ENCODE results near the gene SRSF12. TPM values are rescaled to one million over a fixed set of nuclear protein-coding genes. Genes with fewer than 3 reads are reported as not detected.
"Not testable (repeated sequence)": the region's sequence is repeated elsewhere in the genome, so short reads cannot be mapped to it uniquely, and the experiment has no call there.

The SRSF12 gene
- total RNA-seq, 2 donors from 2014 or later: 0.14 to 0.17 TPM

- Mint-ChIP-seq H3K27me3 (no peaks in the 10 kb centered on the region), H3K9me3 (no peaks in the 10 kb centered on the region), H3K27ac (no peak overlapping the region), H3K4me3 (no peak overlapping the region), H3K4me1 (ENCODE audit: low read depth in 2 of 2) (peaks cover 2 to 18% of the 10 kb centered on the region in 2 donors), H3K36me3 (no peaks in the 10 kb centered on the region)
- DNase-seq (ENCODE audit: low spot score): no peak
- no peak for ATAC-seq
Observed at GRCh38 chr6:89140347-89141156, 22.7 kb upstream of the SRSF12 start.

DNA sequence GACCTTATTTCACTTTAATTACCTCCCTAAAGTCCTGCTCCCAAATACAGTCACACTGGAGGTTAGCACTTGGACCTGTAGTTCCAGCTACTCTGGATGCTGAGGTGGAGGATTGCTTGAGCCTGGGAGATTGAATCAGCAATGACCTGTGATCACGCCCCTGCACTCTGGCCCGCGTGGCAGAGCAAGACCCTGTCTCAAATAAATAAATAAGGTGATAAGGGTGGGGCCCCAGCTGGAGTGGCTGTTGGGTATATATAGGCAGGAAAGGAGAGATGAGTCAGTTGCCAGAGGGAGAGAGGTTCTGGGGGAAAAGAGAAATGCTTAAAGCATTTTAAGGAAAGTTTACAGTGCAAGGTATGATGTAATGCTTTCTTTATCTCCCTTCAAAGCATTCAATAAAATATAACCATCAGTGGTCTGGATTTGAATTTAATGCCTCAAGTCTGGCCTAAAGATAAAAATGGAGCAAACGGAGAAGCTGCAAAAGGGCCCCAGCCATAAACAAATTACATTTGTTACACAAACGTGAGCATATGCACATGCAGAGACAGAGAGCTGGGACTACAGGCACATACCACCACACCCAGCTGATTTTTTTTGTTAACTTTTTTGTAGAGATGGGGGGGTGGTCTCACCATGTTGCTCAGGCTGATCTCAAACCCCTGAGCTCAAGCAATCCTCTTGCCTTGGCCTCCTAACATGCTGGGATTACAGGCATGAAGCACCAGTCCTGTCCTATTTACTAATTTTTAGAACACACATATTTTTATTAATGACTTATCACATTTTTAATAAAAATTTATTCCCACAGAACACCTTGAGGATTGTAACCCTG is 21.9 kb upstream of the SRSF12 start:
- no peaks in the 10 kb centered on the region for H3K36me3 Mint-ChIP-seq
- DNase-seq (ENCODE audit: low spot score) (no peak), ATAC-seq (no peak)
- no peak overlapping the region for H3K4me3 Mint-ChIP-seq
- peaks cover 0 to 13% of the 10 kb centered on the region in 2 donors for H3K4me1 Mint-ChIP-seq (ENCODE audit: low read depth in 2 of 2)
- H3K27ac Mint-ChIP-seq: no peak overlapping the region
- no peaks in the 10 kb centered on the region for H3K27me3 Mint-ChIP-seq
- no peaks in the 10 kb centered on the region for H3K9me3 Mint-ChIP-seq

GRCh38 chr6:89138173-89138572 is 20.3 kb upstream of the SRSF12 start:
- no peak overlapping the region for H3K4me3 Mint-ChIP-seq
- H3K27me3 Mint-ChIP-seq: no peaks in the 10 kb centered on the region

GRCh38 chr6:89134723-89135122 is 16.9 kb upstream of the SRSF12 start:
- DNase-seq (ENCODE audit: low spot score): no peak
- Mint-ChIP-seq H3K4me3 (no peak overlapping the region), H3K36me3 (no peaks in the 10 kb centered on the region), H3K27me3 (no peaks in the 10 kb centered on the region), H3K4me1 (ENCODE audit: low read depth in 2 of 2) (no peaks in the 10 kb centered on the region), H3K9me3 (no peaks in the 10 kb centered on the region), H3K27ac (no peak overlapping the region)
- ATAC-seq: no peak

More at GRCh38 chr6:89138173-89138572, 20.3 kb upstream of the SRSF12 start:
- no peak for DNase-seq (ENCODE audit: low spot score)
- Mint-ChIP-seq H3K27ac (no peak overlapping the region), H3K4me1 (ENCODE audit: low read depth in 2 of 2) (no peaks in the 10 kb centered on the region), H3K36me3 (no peaks in the 10 kb centered on the region), H3K9me3 (no peaks in the 10 kb centered on the region)
- ATAC-seq: no peak

- Mint-ChIP-seq H3K9me3 (no peaks in the 10 kb centered on the region), H3K36me3 (no peaks in the 10 kb centered on the region), H3K27me3 (no peaks in the 10 kb centered on the region), H3K4me3 (no peak overlapping the region), H3K4me1 (ENCODE audit: low read depth in 2 of 2) (no peaks in the 10 kb centered on the region), H3K27ac (no peak overlapping the region)
- no peak for ATAC-seq
- DNase-seq (ENCODE audit: low spot score): no peak
Observed at GRCh38 chr6:89133981-89134380, 16.1 kb upstream of the SRSF12 start.

- no peak for ATAC-seq
- Mint-ChIP-seq H3K27me3 (no peaks in the 10 kb centered on the region), H3K4me1 (ENCODE audit: low read depth in 2 of 2) (peaks cover 0 to 6% of the 10 kb centered on the region in 2 donors), H3K27ac (no peak overlapping the region), H3K9me3 (no peaks in the 10 kb centered on the region), H3K36me3 (peaks cover 6% of the 10 kb centered on the region), H3K4me3 (no peak overlapping the region)
- no peak for DNase-seq (ENCODE audit: low spot score)
Observed at GRCh38 chr6:89132057-89132456, 14.2 kb upstream of the SRSF12 start.

- Mint-ChIP-seq H3K36me3 (peaks cover 6% of the 10 kb centered on the region), H3K27me3 (no peaks in the 10 kb centered on the region), H3K4me1 (ENCODE audit: low read depth in 2 of 2) (peaks cover 0 to 6% of the 10 kb centered on the region in 2 donors), H3K4me3 (no peak overlapping the region), H3K27ac (no peak overlapping the region), H3K9me3 (no peaks in the 10 kb centered on the region)
- DNase-seq (ENCODE audit: low spot score) (no peak), ATAC-seq (no peak)
Observed at GRCh38 chr6:89131599-89131998, 13.7 kb upstream of the SRSF12 start.

- ATAC-seq; H3K4me3 Mint-ChIP-seq; H3K4me1 Mint-ChIP-seq (ENCODE audit: low read depth in 2 of 2); H3K27ac Mint-ChIP-seq; H3K27me3 Mint-ChIP-seq; H3K36me3 Mint-ChIP-seq; H3K9me3 Mint-ChIP-seq; DNase-seq (ENCODE audit: low spot score): not testable (repeated sequence)
Observed at GRCh38 chr6:89128256-89128671, 10.4 kb upstream of the SRSF12 start.

- no peak overlapping the region for H3K4me3 Mint-ChIP-seq
- ATAC-seq (no peak), DNase-seq (ENCODE audit: low spot score) (no peak)
- peaks cover 0 to 3% of the 10 kb centered on the region in 2 donors for H3K27me3 Mint-ChIP-seq
- H3K27ac Mint-ChIP-seq: no peak overlapping the region
- H3K9me3 Mint-ChIP-seq: no peaks in the 10 kb centered on the region
- no peaks in the 10 kb centered on the region for H3K36me3 Mint-ChIP-seq
- peaks cover 5% of the 10 kb centered on the region in 2 donors for H3K4me1 Mint-ChIP-seq (ENCODE audit: low read depth in 2 of 2)
Observed at GRCh38 chr6:89122625-89123024, 4.8 kb upstream of the SRSF12 start.

GRCh38 chr6:89121934-89122333 is 4.1 kb upstream of the SRSF12 start:
- no peak overlapping the region for H3K4me3 Mint-ChIP-seq
- H3K27me3 Mint-ChIP-seq: peaks cover 0 to 3% of the 10 kb centered on the region in 2 donors
- ATAC-seq (no peak), DNase-seq (ENCODE audit: low spot score) (no peak)
- no peaks in the 10 kb centered on the region for H3K36me3 Mint-ChIP-seq
- no peaks in the 10 kb centered on the region for H3K9me3 Mint-ChIP-seq
- H3K27ac Mint-ChIP-seq: no peak overlapping the region
- H3K4me1 Mint-ChIP-seq (ENCODE audit: low read depth in 2 of 2): peaks cover 8 to 9% of the 10 kb centered on the region in 2 donors

DNA sequence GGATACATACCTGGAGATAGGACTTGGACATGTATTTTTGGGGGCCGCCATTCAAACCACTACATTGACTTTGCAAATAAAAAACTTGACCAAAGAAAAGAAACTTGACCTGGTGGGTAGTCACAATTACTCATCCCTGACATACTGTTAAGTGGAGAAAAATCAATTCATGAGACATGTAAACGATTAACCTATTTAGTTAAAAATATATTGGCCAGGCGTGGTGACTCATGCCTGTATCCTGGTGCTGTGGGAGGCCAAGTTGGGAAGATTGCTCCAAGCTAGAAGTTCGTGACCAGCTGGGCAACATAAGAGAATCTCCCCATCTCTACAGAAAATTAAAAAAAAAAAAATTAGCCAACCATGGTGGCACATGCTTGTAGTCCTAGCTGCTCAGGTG is 2.5 kb upstream of the SRSF12 start:
- Mint-ChIP-seq H3K4me3 (no peak overlapping the region), H3K4me1 (ENCODE audit: low read depth in 2 of 2) (peaks cover 11 to 12% of the 10 kb centered on the region in 2 donors), H3K27me3 (peaks cover 0 to 3% of the 10 kb centered on the region in 2 donors), H3K36me3 (no peaks in the 10 kb centered on the region), H3K27ac (no peak overlapping the region), H3K9me3 (no peaks in the 10 kb centered on the region)
- DNase-seq (ENCODE audit: low spot score) (no peak), ATAC-seq (no peak)

- Mint-ChIP-seq H3K27me3 (peaks cover 0 to 3% of the 10 kb centered on the region in 2 donors), H3K9me3 (no peaks in the 10 kb centered on the region), H3K4me1 (ENCODE audit: low read depth in 2 of 2) (peaks cover 11 to 12% of the 10 kb centered on the region in 2 donors), H3K4me3 (peak overlapping the region; percentile 51), H3K27ac (no peak overlapping the region), H3K36me3 (no peaks in the 10 kb centered on the region)
- ATAC-seq: no peak
- DNase-seq (ENCODE audit: low spot score): no peak
Observed at GRCh38 chr6:89118931-89119330, 1.1 kb upstream of the SRSF12 start.

GRCh38 chr6:89116702-89117101 is 1.2 kb downstream of the SRSF12 start:
- peak overlapping the region; percentile 54 to 58 for H3K27ac Mint-ChIP-seq
- H3K9me3 Mint-ChIP-seq: no peaks in the 10 kb centered on the region
- H3K27me3 Mint-ChIP-seq: peaks cover 0 to 3% of the 10 kb centered on the region in 2 donors
- peaks cover 11 to 12% of the 10 kb centered on the region in 2 donors for H3K4me1 Mint-ChIP-seq (ENCODE audit: low read depth in 2 of 2)
- no peaks in the 10 kb centered on the region for H3K36me3 Mint-ChIP-seq
- DNase-seq (ENCODE audit: low spot score) (no peak), ATAC-seq (no peak)
- H3K4me3 Mint-ChIP-seq: peak overlapping the region; percentile 92

DNA sequence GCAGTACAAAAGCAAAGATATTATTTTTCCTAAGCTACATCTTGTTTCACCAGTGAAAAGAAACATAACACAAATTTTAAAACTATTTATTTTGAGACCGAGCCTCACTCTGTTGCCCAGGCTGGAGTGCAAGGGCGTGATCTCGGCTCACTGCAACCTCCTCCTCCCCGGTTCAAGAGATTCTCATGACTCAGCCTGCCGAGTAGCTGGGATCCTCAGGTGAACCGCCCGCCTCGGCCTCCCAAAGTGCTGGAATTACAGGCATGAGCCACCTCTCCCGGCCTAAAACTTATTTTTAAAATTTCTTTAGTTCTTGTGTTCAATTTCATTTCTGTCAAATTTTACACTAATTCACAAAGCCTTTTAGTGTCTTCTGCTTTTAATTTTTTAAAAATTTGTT is 5.9 kb downstream of the SRSF12 start:
- Mint-ChIP-seq H3K4me3 (no peak overlapping the region), H3K4me1 (ENCODE audit: low read depth in 2 of 2) (peaks cover 3% of the 10 kb centered on the region in 2 donors), H3K9me3 (no peaks in the 10 kb centered on the region), H3K27ac (no peak overlapping the region), H3K36me3 (no peaks in the 10 kb centered on the region), H3K27me3 (no peaks in the 10 kb centered on the region)
- DNase-seq (ENCODE audit: low spot score) (no peak), ATAC-seq (no peak)
